ENCODE measurements around the gene HECA. TPM values are rescaled to one million over a fixed set of nuclear protein-coding genes. Genes with fewer than 3 reads are reported as not detected.
A peak's percentile ranks its signal among the peaks of the same experiment; 100 is the strongest.

Gene HECA
- total RNA-seq, 1 donor from 2014 or later = 27.5 TPM

- H3K36me3 Mint-ChIP-seq = no peaks in the 10 kb centered on the region
- H3K27me3 Mint-ChIP-seq (ENCODE audit: low read depth) = no peaks in the 10 kb centered on the region
- no peaks in the 10 kb centered on the region for H3K9me3 Mint-ChIP-seq
- peak overlapping the region; percentile 70 for H3K27ac Mint-ChIP-seq
- TF ChIP-seq, protein P1, sequence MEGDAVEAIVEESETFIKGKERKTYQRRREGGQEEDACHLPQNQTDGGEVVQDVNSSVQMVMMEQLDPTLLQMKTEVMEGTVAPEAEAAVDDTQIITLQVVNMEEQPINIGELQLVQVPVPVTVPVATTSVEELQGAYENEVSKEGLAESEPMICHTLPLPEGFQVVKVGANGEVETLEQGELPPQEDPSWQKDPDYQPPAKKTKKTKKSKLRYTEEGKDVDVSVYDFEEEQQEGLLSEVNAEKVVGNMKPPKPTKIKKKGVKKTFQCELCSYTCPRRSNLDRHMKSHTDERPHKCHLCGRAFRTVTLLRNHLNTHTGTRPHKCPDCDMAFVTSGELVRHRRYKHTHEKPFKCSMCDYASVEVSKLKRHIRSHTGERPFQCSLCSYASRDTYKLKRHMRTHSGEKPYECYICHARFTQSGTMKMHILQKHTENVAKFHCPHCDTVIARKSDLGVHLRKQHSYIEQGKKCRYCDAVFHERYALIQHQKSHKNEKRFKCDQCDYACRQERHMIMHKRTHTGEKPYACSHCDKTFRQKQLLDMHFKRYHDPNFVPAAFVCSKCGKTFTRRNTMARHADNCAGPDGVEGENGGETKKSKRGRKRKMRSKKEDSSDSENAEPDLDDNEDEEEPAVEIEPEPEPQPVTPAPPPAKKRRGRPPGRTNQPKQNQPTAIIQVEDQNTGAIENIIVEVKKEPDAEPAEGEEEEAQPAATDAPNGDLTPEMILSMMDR (IDR thresholded peaks at IDR 0.05; ENCODE audit: unreplicated experiment) = no peak
- no peak for DNase-seq (ENCODE audit: low spot score in 2 of 2, unreplicated experiment in 2 of 2)
- peaks cover 59% of the 10 kb centered on the region for H3K4me1 Mint-ChIP-seq
- no peak overlapping the region for H3K4me3 Mint-ChIP-seq
Observed at GRCh38 chr6:139151425-139152087, 16.7 kb downstream of the HECA start.

DNA sequence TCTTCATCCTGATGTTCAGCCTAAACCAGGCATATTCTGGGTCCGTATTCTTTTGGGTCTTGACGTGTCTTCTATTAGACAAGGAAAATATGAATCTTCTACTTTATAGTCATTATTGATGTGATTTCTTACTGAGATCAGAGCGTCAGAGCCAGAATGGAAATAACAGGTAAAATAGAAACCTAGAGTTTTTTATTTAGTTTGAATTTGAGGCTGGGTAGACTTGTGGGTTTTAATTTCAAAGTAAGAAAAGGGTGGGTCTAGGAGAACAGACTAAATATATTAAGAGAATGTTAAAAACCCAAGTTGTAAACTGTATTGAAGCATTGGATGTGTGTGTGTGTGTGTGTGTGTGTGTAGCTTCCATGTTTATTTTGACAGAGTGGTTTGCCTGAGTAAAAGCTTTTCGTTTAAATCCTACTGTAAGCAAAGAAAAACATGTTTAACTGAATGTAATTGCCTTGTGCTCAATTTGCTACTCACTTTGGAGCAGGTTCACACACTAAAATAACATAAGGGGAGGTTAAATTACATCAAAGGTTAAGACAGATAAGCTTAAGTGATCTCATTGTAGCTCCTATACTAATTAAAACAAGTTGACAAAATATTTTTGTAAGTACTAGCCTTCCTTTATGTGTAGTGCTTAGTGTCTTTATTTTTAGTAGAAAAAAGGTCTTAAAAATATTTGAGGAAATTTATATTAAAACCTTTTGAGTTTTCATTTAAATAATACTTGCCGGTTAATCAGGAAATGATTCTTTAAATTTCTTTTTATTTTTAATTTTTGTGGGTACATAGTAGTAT, 17.4 kb downstream of the HECA start:
- H3K27me3 Mint-ChIP-seq (ENCODE audit: low read depth) = no peaks in the 10 kb centered on the region
- TF ChIP-seq, protein P1 (IDR thresholded peaks at IDR 0.05; ENCODE audit: unreplicated experiment) = no peak
- no peaks in the 10 kb centered on the region for H3K9me3 Mint-ChIP-seq
- no peak for DNase-seq (ENCODE audit: low spot score in 2 of 2, unreplicated experiment in 2 of 2)
- H3K36me3 Mint-ChIP-seq = peaks cover 2% of the 10 kb centered on the region
- H3K4me3 Mint-ChIP-seq = no peak overlapping the region
- peaks cover 61% of the 10 kb centered on the region for H3K4me1 Mint-ChIP-seq
- peak overlapping the region; percentile 35 for H3K27ac Mint-ChIP-seq

GRCh38 chr6:139152892-139153271, 18.0 kb downstream of the HECA start:
- Mint-ChIP-seq H3K36me3 (peaks cover 6% of the 10 kb centered on the region), H3K4me3 (no peak overlapping the region), H3K27me3 (ENCODE audit: low read depth) (no peaks in the 10 kb centered on the region), H3K27ac (no peak overlapping the region), H3K9me3 (peaks cover 5% of the 10 kb centered on the region), H3K4me1 (peaks cover 61% of the 10 kb centered on the region)
- DNase-seq (ENCODE audit: low spot score in 2 of 2, unreplicated experiment in 2 of 2) = no peak
- TF ChIP-seq, protein P1 (IDR thresholded peaks at IDR 0.05; ENCODE audit: unreplicated experiment) = no peak

DNA sequence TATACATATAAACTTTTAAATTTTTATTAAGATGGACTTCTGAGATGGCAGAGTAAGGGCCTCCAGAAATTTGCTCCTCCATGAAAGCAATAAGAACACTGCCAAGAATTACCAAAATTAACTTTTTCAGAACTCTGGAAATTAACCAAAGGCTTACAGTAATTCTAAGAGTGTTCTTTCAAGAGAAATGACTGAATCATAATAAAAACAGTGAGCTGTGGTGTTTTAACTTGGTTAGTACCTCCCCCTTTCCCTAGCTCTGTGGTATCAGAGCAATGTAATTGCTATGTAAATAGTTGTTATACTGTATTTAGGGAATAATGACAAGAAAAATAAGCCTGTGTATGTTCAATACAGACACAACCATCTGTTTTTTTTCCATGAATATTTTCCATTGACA, 19.0 kb downstream of the HECA start:
- TF ChIP-seq, protein P1 (IDR thresholded peaks at IDR 0.05; ENCODE audit: unreplicated experiment) = no peak
- H3K27me3 Mint-ChIP-seq (ENCODE audit: low read depth) = no peaks in the 10 kb centered on the region
- peaks cover 53% of the 10 kb centered on the region for H3K4me1 Mint-ChIP-seq
- peaks cover 6% of the 10 kb centered on the region for H3K36me3 Mint-ChIP-seq
- H3K27ac Mint-ChIP-seq = no peak overlapping the region
- DNase-seq (ENCODE audit: low spot score in 2 of 2, unreplicated experiment in 2 of 2) = no peak
- H3K9me3 Mint-ChIP-seq = peaks cover 5% of the 10 kb centered on the region
- H3K4me3 Mint-ChIP-seq = no peak overlapping the region

GRCh38 chr6:139154881-139155547, 20.1 kb downstream of the HECA start:
- Mint-ChIP-seq H3K36me3 (peaks cover 6% of the 10 kb centered on the region), H3K4me3 (no peak overlapping the region), H3K27me3 (ENCODE audit: low read depth) (no peaks in the 10 kb centered on the region), H3K27ac (no peak overlapping the region), H3K9me3 (peaks cover 5% of the 10 kb centered on the region), H3K4me1 (peaks cover 41% of the 10 kb centered on the region)
- TF ChIP-seq, protein P1 (IDR thresholded peaks at IDR 0.05; ENCODE audit: unreplicated experiment) = no peak
- no peak for DNase-seq (ENCODE audit: low spot score in 2 of 2, unreplicated experiment in 2 of 2)

Data from mesothelial cell of epicardium (in vitro differentiated cells).